Upper lobe of right lung (tissue), 1 donor: ENCODE results near the gene PPARA. TPM values are rescaled to one million over a fixed set of nuclear protein-coding genes. Genes with fewer than 3 reads are reported as not detected.
"Not testable (repeated sequence)": the region's sequence is repeated elsewhere in the genome, so short reads cannot be mapped to it uniquely, and the experiment has no call there.

ENCODE experiments used
- ATAC-seq: fragments of 200-7000 bp; cut with Tn5 transposase; one replicate; pipeline ENCODE4 v1.9.1; 2020; ENCODE audit warnings: mild to moderate bottlenecking, moderate library complexity
- DNase-seq: peaks from one replicate; pipeline ENCODE4 v3.0.0-alpha.2; 2020
- H3K27ac ChIP-seq: fragments of 200-600 bp; one replicate; pipeline ENCODE4 v1.8.0; 2022
- H3K27me3 ChIP-seq: fragments of 200-600 bp; one replicate; pipeline ENCODE4 v1.8.0; 2022; ENCODE audit warnings: mild to moderate bottlenecking
- H3K36me3 ChIP-seq: fragments of 200-600 bp; one replicate; pipeline ENCODE4 v1.8.0; 2022
- H3K4me1 ChIP-seq: fragments of 200-600 bp; one replicate; pipeline ENCODE4 v1.8.0; 2022
- H3K4me3 ChIP-seq: fragments of 200-600 bp; one replicate; pipeline ENCODE4 v1.8.0; 2022; ENCODE audit warnings: mild to moderate bottlenecking
- H3K9me3 ChIP-seq: fragments of 200-600 bp; one replicate; pipeline ENCODE4 v1.8.0; 2022
- intact Hi-C: fragments of 100-400 bp; cut with DNase I; formaldehyde crosslinking; loops from one replicate; pipeline ENCODE4 v1.11.0; 2022
- total RNA-seq: library from RNA; stranded (reverse); fragmentation: NEBNext Ultra II Directional; extraction: Animal tissue kit (Norgen Biotek cat#: 25700); gene quantifications from one replicate; pipeline ENCODE4 v1.2.1, GENCODE V29; 2021
- TF ChIP-seq, protein P1 (sequence below): fragments of 200-600 bp; IDR thresholded peaks from one replicate; pipeline ENCODE4 v1.8.0; 2022; ENCODE audit warnings: antibody characterized with exemption
- donor health status: DM: no; HTN: yes; CAD: no; lungs with severe emphysema.

PPARA gene
- total RNA-seq, 1 donor from 2014 or later: 18.4 TPM

DNA sequence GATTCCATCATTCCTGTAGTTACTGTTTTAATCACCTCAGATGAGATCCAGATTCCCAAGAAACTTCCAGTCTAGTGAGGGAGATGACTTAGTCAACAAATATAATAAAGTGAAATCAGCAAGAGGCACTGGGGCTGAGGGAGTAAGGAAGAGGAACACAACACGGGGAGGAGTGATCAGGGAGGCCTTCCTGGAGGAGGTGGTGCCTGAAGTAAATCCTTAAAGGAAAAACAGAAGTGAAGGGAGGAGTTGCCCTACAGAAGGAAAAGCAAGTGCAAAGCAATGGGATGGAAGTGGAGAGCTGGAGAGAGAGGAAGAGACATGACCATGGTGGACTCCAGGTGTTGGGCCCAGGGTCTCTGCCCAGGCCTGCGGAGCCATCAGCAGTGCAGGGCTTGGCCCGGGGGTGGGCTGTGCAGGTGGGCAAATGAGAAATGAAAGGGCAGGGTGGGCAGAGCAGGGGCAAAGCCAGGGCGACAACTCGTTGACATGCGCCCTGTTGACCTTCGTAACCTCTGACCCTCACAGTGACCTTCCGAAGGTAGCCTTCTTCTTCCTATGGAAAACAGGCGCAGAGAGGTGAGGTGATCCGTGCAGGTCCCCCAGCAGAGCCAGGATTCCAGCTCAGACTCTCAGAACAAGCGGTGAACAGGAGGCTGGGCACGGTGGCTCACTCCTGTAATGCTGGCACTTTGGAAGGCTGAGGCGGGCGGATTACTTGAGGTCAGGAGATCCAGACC is 12.1 kb upstream of the PPARA start:
- intact Hi-C loops: no loop called here
- Histone ChIP-seq H3K27me3 (no peaks in the 10 kb centered on the region), H3K36me3 (no peaks in the 10 kb centered on the region), H3K9me3 (no peaks in the 10 kb centered on the region), H3K27ac (no peak overlapping the region), H3K4me1 (peaks cover 3% of the 10 kb centered on the region), H3K4me3 (no peak overlapping the region)
- ATAC-seq (no peak), DNase-seq (no peak)
- TF ChIP-seq, protein P1, sequence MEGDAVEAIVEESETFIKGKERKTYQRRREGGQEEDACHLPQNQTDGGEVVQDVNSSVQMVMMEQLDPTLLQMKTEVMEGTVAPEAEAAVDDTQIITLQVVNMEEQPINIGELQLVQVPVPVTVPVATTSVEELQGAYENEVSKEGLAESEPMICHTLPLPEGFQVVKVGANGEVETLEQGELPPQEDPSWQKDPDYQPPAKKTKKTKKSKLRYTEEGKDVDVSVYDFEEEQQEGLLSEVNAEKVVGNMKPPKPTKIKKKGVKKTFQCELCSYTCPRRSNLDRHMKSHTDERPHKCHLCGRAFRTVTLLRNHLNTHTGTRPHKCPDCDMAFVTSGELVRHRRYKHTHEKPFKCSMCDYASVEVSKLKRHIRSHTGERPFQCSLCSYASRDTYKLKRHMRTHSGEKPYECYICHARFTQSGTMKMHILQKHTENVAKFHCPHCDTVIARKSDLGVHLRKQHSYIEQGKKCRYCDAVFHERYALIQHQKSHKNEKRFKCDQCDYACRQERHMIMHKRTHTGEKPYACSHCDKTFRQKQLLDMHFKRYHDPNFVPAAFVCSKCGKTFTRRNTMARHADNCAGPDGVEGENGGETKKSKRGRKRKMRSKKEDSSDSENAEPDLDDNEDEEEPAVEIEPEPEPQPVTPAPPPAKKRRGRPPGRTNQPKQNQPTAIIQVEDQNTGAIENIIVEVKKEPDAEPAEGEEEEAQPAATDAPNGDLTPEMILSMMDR: no peak

DNA sequence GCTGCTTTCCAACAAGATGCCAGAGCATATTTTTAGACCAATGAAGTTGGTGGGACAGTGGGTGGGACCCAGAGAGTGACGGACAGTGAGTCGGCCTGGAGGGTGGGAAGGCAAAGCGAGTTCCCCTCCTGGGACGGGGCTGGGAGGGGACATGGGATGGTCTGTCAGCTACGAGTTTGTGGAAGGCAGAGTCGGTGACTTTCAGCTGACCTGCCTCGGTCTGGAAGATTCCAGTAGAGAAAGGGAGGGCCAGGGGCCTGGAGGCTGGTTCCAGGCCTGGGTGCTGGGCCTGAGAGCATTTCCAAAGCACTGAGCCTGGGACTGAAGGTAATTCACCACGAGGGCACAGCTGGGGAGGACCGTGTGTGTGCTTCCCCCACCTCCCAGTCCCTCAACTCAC is 10.9 kb upstream of the PPARA start:
- H3K4me3 ChIP-seq, H3K27me3 ChIP-seq, H3K4me1 ChIP-seq, intact Hi-C loops, DNase-seq, ATAC-seq, H3K9me3 ChIP-seq, H3K36me3 ChIP-seq: not testable (repeated sequence)
- H3K27ac ChIP-seq: peak overlapping the region; percentile 66

DNA sequence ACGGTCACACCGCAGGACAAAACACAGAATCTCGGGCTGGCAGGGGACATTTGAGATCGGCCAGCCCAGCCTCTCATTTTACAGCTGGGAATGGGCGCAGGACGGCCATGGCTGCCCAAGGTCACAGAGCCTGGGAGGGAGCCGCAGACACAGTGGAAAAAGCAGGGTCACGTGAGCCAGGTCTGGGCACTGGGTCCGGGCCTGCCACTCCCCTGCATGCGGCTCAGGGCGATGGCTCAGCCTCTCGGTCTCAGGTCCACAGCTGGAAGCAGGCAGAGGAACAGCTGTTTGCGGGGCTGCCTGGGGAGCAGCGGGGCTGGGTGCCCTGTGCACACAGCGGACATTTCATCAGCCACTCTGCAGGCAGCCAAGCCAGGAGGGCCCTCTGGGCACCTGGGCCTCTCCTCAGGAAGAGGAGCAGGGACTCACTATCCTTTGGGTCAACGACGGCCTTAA is 10.4 kb upstream of the PPARA start:
- DNase-seq (no peak), ATAC-seq (no peak)
- H3K36me3 ChIP-seq: no peaks in the 10 kb centered on the region
- intact Hi-C loops: no loop called here
- H3K9me3 ChIP-seq: no peaks in the 10 kb centered on the region
- no peak overlapping the region for H3K4me3 ChIP-seq
- H3K4me1 ChIP-seq: peaks cover 3% of the 10 kb centered on the region
- H3K27ac ChIP-seq: peak overlapping the region; percentile 66
- H3K27me3 ChIP-seq: no peaks in the 10 kb centered on the region
- TF ChIP-seq, protein P1: no peak

DNA sequence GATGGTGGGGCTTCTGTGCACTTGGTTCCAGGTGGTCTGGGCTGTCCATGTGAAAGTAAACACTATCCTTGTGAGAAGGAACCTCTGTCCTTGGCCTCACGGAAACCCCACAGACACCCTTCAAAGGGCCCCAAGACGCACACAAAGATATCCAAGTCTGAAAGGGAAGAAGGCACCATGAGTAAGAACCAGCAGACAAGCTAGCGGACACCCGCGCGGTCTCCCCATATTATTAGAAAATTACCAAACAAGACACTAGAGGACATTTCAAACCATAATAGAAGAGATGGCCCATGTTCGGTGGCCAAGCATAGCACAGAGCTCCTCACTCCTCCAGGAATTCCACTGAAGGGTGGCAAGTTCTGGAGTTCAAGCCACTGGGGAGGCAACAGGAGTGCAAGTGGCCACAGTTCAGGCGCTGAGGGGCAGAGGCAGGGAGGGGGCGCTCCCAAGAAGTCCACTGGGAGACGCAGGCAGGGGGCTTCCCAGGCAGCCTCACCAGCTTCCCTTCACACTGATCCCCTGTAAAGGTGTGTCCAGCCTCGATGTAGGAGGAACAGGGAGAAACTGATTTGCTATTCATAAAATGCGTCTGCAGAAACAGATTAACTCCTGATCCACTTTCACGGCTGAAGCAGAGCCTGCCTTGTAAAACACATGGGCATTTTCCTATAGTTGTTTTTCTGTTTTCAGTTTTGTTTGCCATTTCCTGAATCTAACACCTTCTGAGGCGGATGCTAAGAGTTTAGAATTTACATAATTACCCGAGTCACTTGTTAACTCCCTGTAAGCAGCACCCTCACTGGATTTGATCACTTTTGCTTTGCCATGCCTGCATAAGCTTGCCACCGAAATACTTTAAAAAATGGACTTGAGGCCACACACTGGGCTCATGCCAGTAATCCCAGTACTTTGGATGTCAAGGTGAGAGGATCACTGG is 9.1 kb upstream of the PPARA start:
- intact Hi-C loops: no loop called here
- no peaks in the 10 kb centered on the region for H3K36me3 ChIP-seq
- H3K4me3 ChIP-seq: no peak overlapping the region
- TF ChIP-seq, protein P1: no peak
- ATAC-seq (no peak), DNase-seq (no peak)
- peaks cover 3% of the 10 kb centered on the region for H3K4me1 ChIP-seq
- H3K9me3 ChIP-seq: no peaks in the 10 kb centered on the region
- no peaks in the 10 kb centered on the region for H3K27me3 ChIP-seq
- H3K27ac ChIP-seq: no peak overlapping the region

DNA sequence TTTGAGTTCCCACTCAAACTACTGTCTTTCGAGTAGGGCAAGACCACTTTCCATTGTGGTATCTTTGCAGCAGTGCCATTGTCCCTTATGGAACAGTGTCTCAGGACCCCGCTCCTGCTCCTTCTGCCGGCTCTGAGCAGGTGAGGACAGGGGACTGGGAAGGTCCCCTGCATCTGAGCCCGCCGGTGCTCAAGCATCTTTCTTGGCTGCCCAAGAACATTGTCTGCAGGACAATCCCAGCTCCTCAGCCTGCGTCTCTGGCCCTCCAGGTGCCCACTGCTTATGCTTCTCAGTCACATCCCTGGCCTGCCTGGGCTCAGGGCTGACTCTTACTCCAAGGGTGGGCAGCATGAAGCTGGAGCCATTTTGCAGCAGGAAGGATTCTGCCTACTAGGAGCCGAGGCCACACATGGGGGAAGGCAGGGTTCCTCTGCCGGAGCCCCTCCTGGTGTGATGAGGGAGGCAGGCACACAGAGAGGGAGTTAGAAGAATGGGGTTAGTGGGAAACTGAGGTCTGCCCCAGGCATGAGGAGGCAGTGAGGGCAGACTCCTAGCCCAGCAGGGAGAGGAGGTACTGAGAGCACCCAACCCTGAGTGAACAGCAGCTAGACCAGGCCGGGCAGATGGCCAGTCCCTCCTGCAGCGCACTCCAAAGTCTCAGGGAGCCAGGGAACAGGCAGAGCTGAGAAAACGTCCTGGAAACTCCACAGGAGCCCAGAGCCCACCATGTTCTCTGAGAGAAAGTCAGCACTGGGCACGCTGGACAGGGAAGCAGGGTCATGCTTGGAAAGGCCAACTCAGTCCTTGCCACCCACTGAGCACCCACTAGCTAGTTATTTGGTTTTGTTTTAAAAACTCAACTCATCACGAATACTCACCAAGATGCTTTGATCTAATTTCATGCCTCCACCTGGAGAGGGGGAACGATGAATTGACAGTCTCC is 7.5 kb upstream of the PPARA start:
- Histone ChIP-seq H3K9me3 (no peaks in the 10 kb centered on the region), H3K27ac (no peak overlapping the region), H3K4me3 (no peak overlapping the region), H3K27me3 (no peaks in the 10 kb centered on the region), H3K36me3 (no peaks in the 10 kb centered on the region), H3K4me1 (peaks cover 3% of the 10 kb centered on the region)
- TF ChIP-seq, protein P1: no peak
- no peak for DNase-seq
- ATAC-seq: no peak
- intact Hi-C loops: no loop called here
